GM23338 (cell line): ENCODE data around the gene PLD5. TPM values are rescaled to one million over a fixed set of nuclear protein-coding genes. Genes with fewer than 3 reads are reported as not detected.

Source experiments
- ATAC-seq: fragments of 200-7000 bp; cut with Tn5 transposase; 3 replicates; pipeline ENCODE4 v1.9.1; 2020
- DNase-seq: peaks from one replicate; pipeline ENCODE4 v3.0.0-alpha.2; 2015; ENCODE audit warnings: low spot score
- H2AFZ ChIP-seq: fragments of 200-600 bp; sonication (generic); 2 replicates; pipeline ENCODE4 v1.8.0; 2016; ENCODE audit warnings: antibody characterized with exemption, mild to moderate bottlenecking, moderate library complexity
- H3F3A ChIP-seq: fragments of 200-600 bp; sonication (generic); replicated peaks from 2 replicates; pipeline ENCODE4 v1.8.0; 2017; ENCODE audit warnings: antibody characterized with exemption, mixed run types, low read depth
- H3K27ac ChIP-seq: fragments of 200-600 bp; sonication (generic); 2 replicates; pipeline ENCODE4 v1.6.1; 2016; ENCODE audit warnings: low read depth
- H3K27me3 ChIP-seq: fragments of 200-600 bp; sonication (generic); 2 replicates; pipeline ENCODE4 v1.8.0; 2016; ENCODE audit warnings: mild to moderate bottlenecking, mixed run types, moderate library complexity; ENCODE audit not compliant: insufficient read depth
- H3K36me3 ChIP-seq: fragments of 200-600 bp; sonication (generic); 2 replicates; pipeline ENCODE4 v1.8.0; 2016; ENCODE audit warnings: mild to moderate bottlenecking; ENCODE audit not compliant: insufficient read depth
- H3K4me1 ChIP-seq: fragments of 200-600 bp; sonication (generic); 2 replicates; pipeline ENCODE4 v1.8.0; 2016; ENCODE audit warnings: mild to moderate bottlenecking, moderate library complexity; ENCODE audit not compliant: insufficient read depth
- H3K4me2 ChIP-seq: fragments of 200-600 bp; sonication (generic); 2 replicates; pipeline ENCODE4 v1.7.1; 2017; ENCODE audit warnings: mixed run types
- H3K4me3 ChIP-seq: fragments of 200-600 bp; sonication (generic); 2 replicates; pipeline ENCODE4 v1.6.1; 2016; ENCODE audit warnings: mixed run types
- H3K79me2 ChIP-seq: fragments of 200-600 bp; sonication (generic); replicated peaks from 2 replicates; pipeline ENCODE4 v1.8.0; 2017; ENCODE audit warnings: mild to moderate bottlenecking; ENCODE audit not compliant: insufficient read depth
- H3K9me2 ChIP-seq: fragments of 200-600 bp; sonication (generic); 2 replicates; pipeline ENCODE4 v1.8.0; 2017; ENCODE audit not compliant: insufficient read depth
- H4K20me1 ChIP-seq: fragments of 200-600 bp; sonication (generic); replicated peaks from 2 replicates; pipeline ENCODE4 v1.8.0; 2017; ENCODE audit warnings: mild to moderate bottlenecking; ENCODE audit not compliant: insufficient read depth
- H3K27ac Mint-ChIP-seq: 2 replicates; pipeline ENCODE4 v1.8.0; 2020; ENCODE audit warnings: inconsistent platforms, mild to moderate bottlenecking, moderate library complexity, mixed read lengths
- H3K27me3 Mint-ChIP-seq: 3 replicates; pipeline ENCODE4 v1.8.0; 2022; ENCODE audit warnings: low read depth, mild to moderate bottlenecking, moderate library complexity, mixed read lengths, inconsistent platforms; ENCODE audit not compliant: insufficient read depth, poor library complexity
- H3K36me3 Mint-ChIP-seq: 3 replicates; pipeline ENCODE4 v1.8.0; 2021; ENCODE audit warnings: low read depth, mild to moderate bottlenecking, inconsistent platforms, moderate library complexity, mixed read lengths
- H3K4me1 Mint-ChIP-seq: 3 replicates; pipeline ENCODE4 v1.8.0; 2020; ENCODE audit warnings: mild to moderate bottlenecking, inconsistent platforms, mixed read lengths
- H3K4me3 Mint-ChIP-seq: 3 replicates; pipeline ENCODE4 v1.8.0; 2021; ENCODE audit warnings: moderate library complexity, mild to moderate bottlenecking, inconsistent platforms, mixed read lengths
- H3K9me3 Mint-ChIP-seq: 3 replicates; pipeline ENCODE4 v1.8.0; 2020; ENCODE audit warnings: moderate library complexity, mild to moderate bottlenecking, inconsistent platforms, mixed read lengths
- CREB1 ChIP-seq: fragments of 250-450 bp; sonication (Bioruptor Pico); IDR thresholded peaks from 2 replicates; pipeline ENCODE4 v1.5.0; 2020; ENCODE audit warnings: low read depth, mild to moderate bottlenecking, moderate library complexity
- EZH2 ChIP-seq: fragments of 200-600 bp; sonication (generic); IDR thresholded peaks from one replicate; pipeline ENCODE4 v1.8.0; 2017; ENCODE audit warnings: antibody characterized with exemption, mild to moderate bottlenecking, low read depth; ENCODE audit not compliant: unreplicated experiment
- EZH2phosphoT487 ChIP-seq: fragments of 200-600 bp; sonication (generic); IDR thresholded peaks from one replicate; pipeline ENCODE4 v1.8.1; 2018; ENCODE audit warnings: antibody characterized with exemption; ENCODE audit not compliant: unreplicated experiment
- JUNB ChIP-seq: IDR thresholded peaks from one replicate; pipeline ENCODE4 v1.6.1; 2016; ENCODE audit warnings: antibody characterized with exemption; ENCODE audit not compliant: unreplicated experiment
- POLR2AphosphoS5 ChIP-seq: IDR thresholded peaks from 2 replicates; pipeline ENCODE4 v1.6.1; 2016; ENCODE audit warnings: antibody characterized with exemption, low read depth
- STAT1 ChIP-seq: IDR thresholded peaks from one replicate; pipeline ENCODE4 v1.6.1; 2016; ENCODE audit warnings: antibody characterized with exemption; ENCODE audit not compliant: unreplicated experiment
- ZNF331 ChIP-seq: fragments of 250-450 bp; sonication (Bioruptor Pico); IDR thresholded peaks from 2 replicates; pipeline ENCODE4 v1.5.0; 2020; ENCODE audit warnings: low read depth, mild to moderate bottlenecking, moderate library complexity
- ZNF462 ChIP-seq: fragments of 250-450 bp; sonication (Bioruptor Pico); IDR thresholded peaks from 2 replicates; pipeline ENCODE4 v1.5.0; 2020; ENCODE audit warnings: mild to moderate bottlenecking, moderate library complexity
- polyA plus RNA-seq: library from polyadenylated mRNA; unstranded; fragments of >200 nt; fragmentation: Nextera tagmentation; extraction: Ambion mirVana; gene quantifications from 2 replicates; pipeline ENCODE4 v1.2.1, GENCODE V29; 2016
- total RNA-seq: library from RNA; depleted of rRNA; stranded (reverse); fragments of >200 nt; shearing (Covaris generic); gene quantifications from 2 replicates; pipeline ENCODE4 v1.2.3, GENCODE V29; 2014

PLD5 gene
- total and polyA plus RNA-seq, 2 experiments from 2014 or later, result 5.5 to 5.8 TPM

- Histone ChIP-seq H3K27ac (no peak overlapping the region), H3K4me1 (peaks cover 16% of the 10 kb centered on the region), H3K9me2 (0 out of 2 replicates have a peak, but pooled peaks cover 3% of the 10 kb centered on the region), H3K79me2 (no peaks in the 10 kb centered on the region), H3K4me2 (no peak overlapping the region), H2AFZ (no peak overlapping the region), H3K36me3 (no peaks in the 10 kb centered on the region), H3K27me3 (no peaks in the 10 kb centered on the region), H3F3A (no peaks in the 10 kb centered on the region), H4K20me1 (no peaks in the 10 kb centered on the region), H3K4me3 (no peak overlapping the region)
- Mint-ChIP-seq H3K27me3 (peaks cover 2% of the 10 kb centered on the region), H3K9me3 (no peaks in the 10 kb centered on the region; the same call in 2 of the 3 replicates), H3K4me1 (peaks cover 6% of the 10 kb centered on the region), H3K36me3 (no peaks in the 10 kb centered on the region), H3K4me3 (no peak overlapping the region), H3K27ac (no peak overlapping the region)
- DNase-seq, result no peak
- TF ChIP-seq ZNF331 (no peak), POLR2AphosphoS5 (no peak), CREB1 (CRISPR knock-in tag) (no peak), EZH2phosphoT487 (no peak), STAT1 (no peak), EZH2 (no peak)
- no peak for ATAC-seq
These were observed 83.7 kb downstream of the PLD5 start for GRCh38 chr1:242440757-242441156.

GRCh38 chr1:242435200-242435599, 89.3 kb downstream of the PLD5 start:
- Histone ChIP-seq H3F3A (no peaks in the 10 kb centered on the region), H2AFZ (no peak overlapping the region), H3K4me1 (no peaks in the 10 kb centered on the region; the same call in 1 of the 2 replicates), H3K36me3 (no peaks in the 10 kb centered on the region), H3K27ac (no peak overlapping the region), H3K9me2 (0 out of 2 replicates have a peak, but pooled peaks cover 3% of the 10 kb centered on the region), H3K4me3 (no peak overlapping the region), H3K27me3 (no peaks in the 10 kb centered on the region), H3K4me2 (no peak overlapping the region), H3K79me2 (no peaks in the 10 kb centered on the region; the same call in 1 of the 2 replicates), H4K20me1 (no peaks in the 10 kb centered on the region)
- DNase-seq (no peak), ATAC-seq (no peak)
- Mint-ChIP-seq H3K4me1 (no peaks in the 10 kb centered on the region; the same call in 2 of the 3 replicates), H3K36me3 (no peaks in the 10 kb centered on the region; the same call in 2 of the 3 replicates), H3K27me3 (peaks cover 2% of the 10 kb centered on the region), H3K9me3 (no peaks in the 10 kb centered on the region; the same call in 2 of the 3 replicates), H3K4me3 (no peak overlapping the region), H3K27ac (no peak overlapping the region)
- TF ChIP-seq JUNB, result no peak
- TF ChIP-seq ZNF462 (CRISPR knock-in tag), result no peak
